Uterus (tissue), 2 donors: ENCODE results near the gene NAA60.

Experiments used
- CTCF ChIP-seq, 4 experiments: fragments of 200-600 bp in 2 of 4; fragments of 450-650 bp in 2 of 4; sonication (generic) in 2 of 4; IDR thresholded peaks; one replicate each; pipeline ENCODE4 v1.5.1; 2016 to 2019; ENCODE audit warnings: antibody characterized with exemption in 4 of 4, mild to moderate bottlenecking in 2 of 4, moderate library complexity in 1 of 4
- POLR2A ChIP-seq, 2 donors: fragments of 450-650 bp; IDR thresholded peaks; one replicate each; pipeline ENCODE4 v1.6.1; 2016; ENCODE audit warnings: antibody characterized with exemption in 2 of 2, mild to moderate bottlenecking in 1 of 2, moderate library complexity in 1 of 2

DNA sequence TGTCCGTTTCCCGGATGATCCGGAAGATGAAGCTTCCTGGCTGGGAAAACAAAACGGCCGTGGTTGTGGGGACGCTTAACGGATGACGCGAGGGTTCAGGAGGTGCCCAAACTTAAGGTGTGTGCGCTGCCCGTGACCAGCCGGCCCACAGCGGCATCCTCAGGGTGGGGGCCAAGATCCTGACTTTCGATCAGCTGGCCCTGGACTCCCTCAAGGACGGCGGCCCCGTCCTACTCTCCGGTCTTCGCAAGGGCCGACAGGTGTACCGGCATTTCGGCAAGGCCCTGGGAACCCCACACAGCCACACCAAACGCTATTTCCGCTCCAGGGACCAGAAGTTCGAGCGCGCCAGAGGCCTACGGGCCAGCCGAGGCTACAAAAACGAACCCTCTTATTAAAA is 52.9 kb downstream of the NAA60 start:
- TF ChIP-seq POLR2A (IDR thresholded peaks at IDR 0.05) = no peak
- no peak for TF ChIP-seq CTCF (IDR thresholded peaks at IDR 0.05)
